GM21619 (cell line): ENCODE measurements around the gene RILPL1.
"Not testable (repeated sequence)": the region's sequence is repeated elsewhere in the genome, so short reads cannot be mapped to it uniquely, and the experiment has no call there.

Source experiments
- ATAC-seq: cut with Tn5 transposase; IDR thresholded peaks from one replicate; pipeline ENCODE4 v1.9.1; 2021; ENCODE audit not compliant: unreplicated experiment

The RILPL1 gene

DNA sequence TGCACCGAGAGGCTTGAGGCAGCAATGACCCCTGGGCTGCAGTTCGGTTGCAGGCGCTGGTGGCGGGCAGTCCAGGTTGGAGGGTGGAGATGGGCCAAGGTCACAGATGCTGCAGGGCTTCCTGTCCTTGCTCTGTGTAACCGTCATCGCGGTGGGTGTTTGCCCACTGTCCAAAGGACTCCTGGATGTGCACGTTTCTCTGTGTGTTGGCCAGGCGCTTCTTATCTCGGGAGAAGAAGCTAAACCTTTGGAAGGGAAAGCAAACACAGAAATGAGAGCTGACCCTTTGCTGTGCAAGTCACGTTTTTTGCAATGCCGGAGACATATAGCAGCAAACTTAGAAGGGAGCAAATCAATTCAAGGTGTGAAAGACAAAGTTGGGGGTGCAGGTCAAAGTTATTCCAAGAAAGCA is 61.1 kb downstream of the RILPL1 start:
- no peak for ATAC-seq

DNA sequence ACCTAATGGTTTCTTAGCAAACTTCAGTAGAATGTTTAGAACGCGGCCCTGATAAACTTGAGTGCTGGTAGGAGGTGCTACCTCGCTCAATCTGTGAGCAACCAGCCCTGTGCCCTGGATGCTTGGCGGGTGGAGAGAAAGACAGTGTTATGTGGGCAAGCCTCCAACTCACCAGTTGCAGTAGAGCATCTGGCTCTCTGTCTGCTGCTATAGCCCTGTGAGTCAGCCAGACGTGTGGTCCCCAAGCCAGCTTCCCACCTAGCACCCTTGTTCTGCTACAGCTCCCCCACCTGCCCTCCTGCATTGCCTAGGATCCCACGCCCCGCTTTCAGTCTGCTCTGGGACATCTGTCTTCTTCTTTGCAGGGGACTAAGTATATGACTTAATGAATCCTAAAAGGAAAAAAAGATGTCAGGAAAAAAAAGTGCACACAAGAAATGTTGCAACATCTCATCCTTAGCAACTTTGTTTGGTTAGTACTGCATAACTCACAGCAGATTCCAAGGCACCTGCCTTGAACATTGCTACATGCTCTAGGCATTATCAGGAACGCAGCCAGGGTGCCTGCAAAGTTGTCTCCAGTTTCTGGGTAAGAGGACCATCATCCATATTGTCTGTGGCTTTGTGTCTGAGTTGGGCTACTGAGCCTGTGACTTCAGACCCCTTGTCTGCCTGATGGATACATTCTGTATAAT is 62.0 kb downstream of the RILPL1 start:
- no peak for ATAC-seq

GRCh38 chr12:123469978-123470377 is 63.5 kb downstream of the RILPL1 start:
- ATAC-seq: no peak

DNA sequence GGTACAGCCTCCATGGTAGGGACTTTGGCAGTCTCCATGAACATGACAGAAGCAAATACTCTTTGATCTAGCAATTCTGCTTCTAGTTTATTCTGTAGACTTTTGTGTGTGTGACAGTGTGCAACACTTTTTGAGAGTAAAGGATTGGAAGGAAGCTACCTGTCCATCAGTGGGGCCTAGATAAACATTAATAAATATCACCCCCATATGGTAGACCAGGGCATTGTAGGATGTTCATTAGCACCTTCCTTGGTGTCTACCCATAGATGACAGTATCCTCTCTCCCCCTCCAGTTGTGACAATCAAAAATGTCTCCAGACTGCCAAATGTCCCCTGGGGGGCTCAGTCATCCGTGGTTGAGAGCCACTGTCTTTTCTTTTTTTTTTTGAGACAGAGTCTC is 64.7 kb downstream of the RILPL1 start:
- ATAC-seq: peak; percentile 65

GRCh38 chr12:123465084-123465483 is 68.4 kb downstream of the RILPL1 start:
- ATAC-seq: no peak

GRCh38 chr12:123463174-123463573 is 70.3 kb downstream of the RILPL1 start:
- ATAC-seq: not testable (repeated sequence)

DNA sequence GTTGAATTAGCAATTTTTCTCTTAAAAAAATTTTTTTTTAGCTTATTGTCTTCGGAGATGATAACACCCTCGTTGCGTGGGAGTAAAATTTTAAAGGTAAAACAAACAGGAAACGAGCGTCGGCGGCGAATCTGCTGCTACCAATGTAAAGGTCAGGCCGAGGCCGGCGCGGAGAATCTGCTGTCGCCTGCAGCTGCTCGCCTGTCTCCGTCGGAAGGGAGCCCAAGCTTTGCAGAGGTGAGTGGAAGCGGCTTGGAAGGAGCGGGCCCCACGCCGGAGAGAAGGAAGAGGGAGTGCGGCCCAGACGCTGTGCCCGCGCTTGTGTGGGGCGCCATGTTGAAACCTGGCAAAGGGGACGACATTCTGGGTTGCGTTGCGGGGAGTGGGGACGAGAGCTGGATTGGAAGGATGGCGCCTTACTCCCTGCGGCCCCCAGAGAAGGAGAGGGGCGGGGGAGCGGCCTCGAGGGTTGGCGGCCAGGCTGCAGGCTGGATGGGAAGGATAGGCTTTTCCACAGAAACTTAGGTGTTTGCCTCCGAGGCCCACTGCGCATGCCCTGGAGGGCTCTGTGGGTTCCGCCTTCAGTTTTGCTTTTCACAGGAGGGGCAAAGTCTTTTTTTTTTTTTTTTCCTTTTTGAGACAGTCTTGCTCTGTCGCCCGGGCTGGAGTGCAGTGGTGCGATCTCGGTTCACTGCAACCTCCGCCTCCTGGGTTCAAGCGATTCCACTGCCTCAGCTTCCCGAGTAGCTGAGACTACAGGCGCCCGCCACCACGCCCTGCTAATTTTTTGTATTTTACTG is 75.3 kb downstream of the RILPL1 start, which contains the start of gene SNRNP35:
SNRNP35 (plus strand) TSS at position 160 of the 800 bp plus-strand sequence. CDS start 7,402 bp downstream, outside the sequence.
- peak; percentile 49 for ATAC-seq

- ATAC-seq: no peak
These were observed 80.4 kb downstream of the RILPL1 start for GRCh38 chr12:123453165-123453564.

GRCh38 chr12:123452276-123452550 is 81.3 kb downstream of the RILPL1 start:
- not testable (repeated sequence) for ATAC-seq

GRCh38 chr12:123450636-123451035 is 82.9 kb downstream of the RILPL1 start:
- no peak for ATAC-seq

DNA sequence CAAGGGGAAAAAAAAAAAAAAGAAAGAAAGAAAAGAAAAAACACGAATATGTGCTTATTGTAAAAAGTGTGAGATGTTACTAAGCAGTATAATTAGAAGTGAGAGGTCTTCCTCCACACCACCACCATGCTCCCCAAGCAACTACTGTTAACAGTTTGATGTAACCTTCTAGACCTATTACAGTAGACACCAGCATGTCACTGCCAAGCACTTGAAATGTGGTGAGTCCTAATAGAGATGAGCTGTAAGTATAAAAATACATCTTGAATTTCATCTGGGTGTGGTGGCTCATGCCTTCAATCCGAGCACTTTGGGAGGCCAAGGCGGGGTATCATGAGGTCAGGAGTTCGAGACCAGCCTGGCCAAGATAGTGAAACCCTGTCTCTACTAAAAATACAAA is 83.7 kb downstream of the RILPL1 start:
- ATAC-seq: no peak

- ATAC-seq: no peak
These were observed 84.2 kb downstream of the RILPL1 start for GRCh38 chr12:123449249-123449733.

DNA sequence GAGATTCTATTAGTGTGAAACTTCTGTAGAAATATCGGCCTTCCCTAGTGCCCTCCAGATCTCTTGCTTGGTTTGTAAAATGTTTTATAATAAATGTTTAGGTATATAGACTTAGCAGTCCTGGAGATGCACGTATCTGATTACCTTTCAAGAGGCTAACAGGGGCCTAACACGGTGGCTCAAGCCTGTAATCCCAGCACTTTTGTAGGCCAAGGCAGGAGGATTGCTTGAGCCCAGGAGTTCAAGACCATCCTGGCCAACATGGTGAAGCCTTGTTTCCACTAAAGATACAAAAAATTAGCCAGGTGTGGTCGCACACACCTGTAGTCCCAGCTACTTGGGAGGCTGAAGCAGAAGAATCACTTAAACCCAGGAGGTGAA is 87.2 kb downstream of the RILPL1 start:
- no peak for ATAC-seq

- no peak for ATAC-seq
These were observed 87.9 kb downstream of the RILPL1 start for GRCh38 chr12:123445388-123446332.

DNA sequence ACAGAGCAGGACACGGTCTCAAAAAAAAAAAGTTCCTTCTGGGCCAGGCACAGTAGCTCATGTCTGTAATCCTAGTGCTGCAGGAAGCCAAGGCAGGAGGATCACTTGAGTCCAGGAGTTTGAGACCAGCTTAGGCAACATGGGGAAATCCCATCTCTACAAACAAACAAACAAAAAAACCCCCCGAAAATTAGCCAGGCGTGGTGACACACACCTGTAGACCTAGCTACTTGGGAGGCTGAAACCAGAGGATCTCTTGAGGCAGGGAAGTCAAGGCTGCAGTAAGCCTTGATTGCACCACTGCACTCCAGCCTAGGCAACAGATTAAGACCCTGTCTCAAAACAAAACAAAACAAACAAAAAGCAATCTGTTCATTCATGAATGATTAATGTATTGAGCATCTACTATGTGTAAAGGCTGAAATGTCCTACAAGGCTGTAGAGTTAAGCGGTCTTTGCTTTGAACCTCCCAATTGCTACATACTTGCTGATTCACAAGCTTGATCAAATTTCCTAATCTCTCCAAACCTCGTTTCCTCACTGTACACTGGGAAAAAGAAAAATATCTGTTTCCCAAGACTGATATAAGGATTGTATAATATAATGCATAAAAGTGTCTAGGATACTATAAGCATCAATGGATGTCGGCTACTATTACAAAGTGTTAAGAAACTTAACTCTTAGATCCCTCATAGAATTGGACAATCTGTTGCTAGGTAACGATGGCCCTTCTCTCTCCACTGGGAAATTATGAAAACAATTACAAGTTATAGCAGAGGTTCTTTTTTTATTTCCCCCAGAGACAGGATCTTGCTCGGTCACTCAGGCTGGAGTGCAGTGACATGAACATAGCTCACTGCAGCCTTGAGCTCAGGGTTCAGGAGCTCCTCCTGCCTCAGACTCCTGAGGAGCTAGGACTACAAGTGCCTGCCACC is 89.2 kb downstream of the RILPL1 start:
- ATAC-seq: no peak

- no peak for ATAC-seq
These were observed 90.7 kb downstream of the RILPL1 start for GRCh38 chr12:123442774-123443173.

DNA sequence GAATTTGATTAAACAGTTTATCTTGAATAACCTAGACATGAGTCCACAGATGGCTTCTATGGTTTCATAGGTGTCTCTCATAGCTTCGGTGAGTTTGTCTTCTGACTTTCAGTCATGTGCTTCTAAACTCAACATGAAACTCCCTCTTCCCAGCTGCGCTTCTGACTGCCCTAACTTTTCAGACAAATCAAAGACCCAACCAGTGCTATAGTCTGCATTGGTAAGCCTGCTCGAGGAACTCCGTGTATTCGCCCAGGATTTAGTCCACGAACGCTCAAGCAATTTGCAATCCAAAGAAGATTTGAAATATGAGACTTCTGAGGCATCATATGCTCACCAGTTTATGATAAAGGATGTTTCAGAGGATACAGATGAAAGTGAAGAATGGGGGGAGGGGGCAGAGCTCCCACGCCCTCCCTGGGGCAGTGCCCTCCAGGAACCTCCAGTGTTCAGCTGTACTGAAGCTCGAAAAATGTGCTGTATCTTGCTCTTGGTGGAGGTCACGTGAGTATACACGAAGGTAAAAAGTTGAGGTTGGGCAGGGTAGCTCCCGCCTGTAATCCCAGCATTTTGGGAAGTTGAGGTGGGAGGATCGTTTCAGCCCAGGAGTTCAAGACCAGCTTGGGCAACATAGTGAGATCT is 91.9 kb downstream of the RILPL1 start:
- ATAC-seq: peak; percentile 50

GRCh38 chr12:123436017-123436964 is 97.2 kb downstream of the RILPL1 start, which contains the start of gene RILPL2:
Gene RILPL2, minus strand, starts transcription at chr12:123436684. Its CDS starts 264 bp downstream, at chr12:123436420.
- peak; percentile 66 for ATAC-seq
